Activated gamma-delta T cell treated with anti-CD3 and anti-CD28 coated beads, Interleukin-2, amount 50 U/mL, for 16 hours (primary cell): ENCODE results near the gene RAD21L1.

ENCODE experiments used
- DNase-seq: peaks from one replicate; pipeline ENCODE4 v3.0.0-alpha.2; 2020; ENCODE audit warnings: low read depth

Gene RAD21L1

GRCh38 chr20:1225783-1226654 lies at the start of gene RAD21L1:
RAD21L1 (plus strand) TSS chr20:1226044; CDS start chr20:1228454, 2,410 bp downstream.
- DNase-seq, result peak; percentile 58

- DNase-seq, result no peak
These were observed 48.2 kb upstream of the RAD21L1 start for GRCh38 chr20:1177680-1178079.

GRCh38 chr20:1178103-1178502 lies 47.7 kb upstream of the RAD21L1 start:
- no peak for DNase-seq

GRCh38 chr20:1178623-1179022 lies 47.2 kb upstream of the RAD21L1 start:
- no peak for DNase-seq

GRCh38 chr20:1180949-1181348 lies 44.9 kb upstream of the RAD21L1 start:
- DNase-seq, result no peak

GRCh38 chr20:1182106-1182505 lies 43.7 kb upstream of the RAD21L1 start:
- DNase-seq, result no peak

- no peak for DNase-seq
These were observed 42.7 kb upstream of the RAD21L1 start for GRCh38 chr20:1183153-1183552.

- no peak for DNase-seq
These were observed 41.6 kb upstream of the RAD21L1 start for GRCh38 chr20:1184260-1184637.

- no peak for DNase-seq
These were observed 41.1 kb upstream of the RAD21L1 start, which contains the start of gene TMEM74B for GRCh38 chr20:1184638-1185315. TMEM74B (minus strand) TSS chr20:1184981; CDS start chr20:1183801, 1,180 bp downstream.

- no peak for DNase-seq
These were observed 40.5 kb upstream of the RAD21L1 start for GRCh38 chr20:1185316-1185741.

GRCh38 chr20:1185790-1186334 lies 40.0 kb upstream of the RAD21L1 start:
- DNase-seq, result no peak

GRCh38 chr20:1186367-1186991 lies 39.4 kb upstream of the RAD21L1 start:
- no peak for DNase-seq

- no peak for DNase-seq
These were observed 38.2 kb upstream of the RAD21L1 start for GRCh38 chr20:1187605-1188171.

GRCh38 chr20:1188347-1188746 lies 37.5 kb upstream of the RAD21L1 start:
- no peak for DNase-seq

- no peak for DNase-seq
These were observed 36.0 kb upstream of the RAD21L1 start for GRCh38 chr20:1189827-1190226.

GRCh38 chr20:1190847-1191246 lies 35.0 kb upstream of the RAD21L1 start:
- no peak for DNase-seq

GRCh38 chr20:1191299-1191698 lies 34.5 kb upstream of the RAD21L1 start:
- no peak for DNase-seq

- DNase-seq, result no peak
These were observed 30.6 kb upstream of the RAD21L1 start for GRCh38 chr20:1195226-1195625.

GRCh38 chr20:1196634-1197033 lies 29.2 kb upstream of the RAD21L1 start:
- no peak for DNase-seq

GRCh38 chr20:1197801-1198200 lies 28.0 kb upstream of the RAD21L1 start:
- no peak for DNase-seq

GRCh38 chr20:1198751-1199150 lies 27.1 kb upstream of the RAD21L1 start:
- no peak for DNase-seq

- no peak for DNase-seq
These were observed 26.5 kb upstream of the RAD21L1 start for GRCh38 chr20:1199212-1199873.
